Measurements from ENCODE around the gene CDPF1. TPM values are rescaled to one million over a fixed set of nuclear protein-coding genes. Genes with fewer than 3 reads are reported as not detected.

The CDPF1 gene
- total RNA-seq, 1 donor from 2014 or later, result 12.9 TPM

- DNase-seq (ENCODE audit: extremely low spot score, unreplicated experiment), result no peak
- peaks cover 6% of the 10 kb centered on the region for H3K36me3 Mint-ChIP-seq
- H3K27ac Mint-ChIP-seq, result no peak overlapping the region
- H3K9me3 Mint-ChIP-seq, result no peaks in the 10 kb centered on the region
- peaks cover 12% of the 10 kb centered on the region for H3K4me1 Mint-ChIP-seq (ENCODE audit: unreplicated experiment)
- no peaks in the 10 kb centered on the region for H3K27me3 Mint-ChIP-seq
- H3K4me3 Mint-ChIP-seq, result no peak overlapping the region
- TF ChIP-seq, protein P1, sequence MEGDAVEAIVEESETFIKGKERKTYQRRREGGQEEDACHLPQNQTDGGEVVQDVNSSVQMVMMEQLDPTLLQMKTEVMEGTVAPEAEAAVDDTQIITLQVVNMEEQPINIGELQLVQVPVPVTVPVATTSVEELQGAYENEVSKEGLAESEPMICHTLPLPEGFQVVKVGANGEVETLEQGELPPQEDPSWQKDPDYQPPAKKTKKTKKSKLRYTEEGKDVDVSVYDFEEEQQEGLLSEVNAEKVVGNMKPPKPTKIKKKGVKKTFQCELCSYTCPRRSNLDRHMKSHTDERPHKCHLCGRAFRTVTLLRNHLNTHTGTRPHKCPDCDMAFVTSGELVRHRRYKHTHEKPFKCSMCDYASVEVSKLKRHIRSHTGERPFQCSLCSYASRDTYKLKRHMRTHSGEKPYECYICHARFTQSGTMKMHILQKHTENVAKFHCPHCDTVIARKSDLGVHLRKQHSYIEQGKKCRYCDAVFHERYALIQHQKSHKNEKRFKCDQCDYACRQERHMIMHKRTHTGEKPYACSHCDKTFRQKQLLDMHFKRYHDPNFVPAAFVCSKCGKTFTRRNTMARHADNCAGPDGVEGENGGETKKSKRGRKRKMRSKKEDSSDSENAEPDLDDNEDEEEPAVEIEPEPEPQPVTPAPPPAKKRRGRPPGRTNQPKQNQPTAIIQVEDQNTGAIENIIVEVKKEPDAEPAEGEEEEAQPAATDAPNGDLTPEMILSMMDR (conservative IDR thresholded peaks at IDR 0.05), result no peak
Observed at GRCh38 chr22:46290121-46290842, 40.2 kb upstream of the CDPF1 start.

DNA sequence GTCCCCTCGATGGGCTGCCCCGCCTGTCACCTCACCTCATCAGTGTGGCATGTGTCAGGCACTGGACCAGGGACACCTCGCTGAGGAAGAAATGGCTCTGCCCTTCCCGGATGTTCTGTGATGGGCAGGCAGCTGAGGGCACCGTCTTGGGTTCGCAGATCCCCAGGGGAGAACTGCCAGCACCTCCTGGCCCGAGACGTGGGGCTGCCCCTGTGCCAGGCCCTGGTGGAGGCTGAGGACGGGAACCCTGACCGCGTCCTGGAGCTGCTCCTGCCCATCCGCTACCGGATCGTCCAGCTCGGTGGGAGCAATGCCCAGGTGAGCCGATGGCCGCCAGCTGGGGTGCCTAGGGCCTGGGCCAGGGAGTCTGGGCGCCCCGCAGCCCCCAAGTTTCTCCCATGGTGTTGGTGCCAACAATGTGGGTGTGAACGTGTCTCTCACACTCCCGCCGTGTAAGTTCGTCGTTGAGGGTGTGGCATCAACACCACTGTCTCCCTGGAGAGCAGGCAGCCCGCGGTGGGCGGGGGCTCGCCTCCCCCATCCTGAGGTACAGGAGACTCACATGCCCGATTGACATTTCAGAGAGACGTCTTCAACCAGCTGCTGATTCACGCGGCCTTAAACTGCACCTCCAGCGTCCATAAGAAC is 39.3 kb upstream of the CDPF1 start:
- H3K36me3 Mint-ChIP-seq, result peaks cover 6% of the 10 kb centered on the region
- H3K4me1 Mint-ChIP-seq (ENCODE audit: unreplicated experiment), result peaks cover 8% of the 10 kb centered on the region
- no peaks in the 10 kb centered on the region for H3K27me3 Mint-ChIP-seq
- H3K27ac Mint-ChIP-seq, result no peak overlapping the region
- DNase-seq (ENCODE audit: extremely low spot score, unreplicated experiment), result no peak
- H3K4me3 Mint-ChIP-seq, result no peak overlapping the region
- H3K9me3 Mint-ChIP-seq, result no peaks in the 10 kb centered on the region
- TF ChIP-seq, protein P1 (conservative IDR thresholded peaks at IDR 0.05), result no peak

DNA sequence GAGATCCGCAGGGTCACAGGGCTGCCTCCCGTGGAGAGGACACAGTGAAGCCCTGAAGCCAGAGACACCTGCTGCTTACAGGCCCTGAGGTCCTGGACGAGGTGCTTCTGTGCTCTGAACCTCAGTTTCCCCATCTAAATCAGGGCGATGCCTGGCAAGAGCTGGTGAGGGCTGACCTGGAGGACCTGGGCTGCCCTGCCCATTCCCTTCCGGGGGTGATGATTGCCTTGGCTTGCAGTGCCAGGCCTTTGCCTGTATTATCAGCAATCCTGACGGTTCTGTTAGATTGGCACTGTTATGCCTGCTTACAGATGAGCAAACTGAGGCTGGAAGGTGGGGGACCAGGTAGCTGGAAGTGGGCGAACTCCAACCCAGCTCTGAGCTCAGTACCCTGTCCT is 38.8 kb upstream of the CDPF1 start:
- peaks cover 8% of the 10 kb centered on the region for H3K4me1 Mint-ChIP-seq (ENCODE audit: unreplicated experiment)
- H3K4me3 Mint-ChIP-seq, result no peak overlapping the region
- no peaks in the 10 kb centered on the region for H3K9me3 Mint-ChIP-seq
- no peak overlapping the region for H3K27ac Mint-ChIP-seq
- no peak for DNase-seq (ENCODE audit: extremely low spot score, unreplicated experiment)
- no peaks in the 10 kb centered on the region for H3K27me3 Mint-ChIP-seq
- H3K36me3 Mint-ChIP-seq, result peaks cover 11% of the 10 kb centered on the region
- TF ChIP-seq, protein P1 (conservative IDR thresholded peaks at IDR 0.05), result no peak

DNA sequence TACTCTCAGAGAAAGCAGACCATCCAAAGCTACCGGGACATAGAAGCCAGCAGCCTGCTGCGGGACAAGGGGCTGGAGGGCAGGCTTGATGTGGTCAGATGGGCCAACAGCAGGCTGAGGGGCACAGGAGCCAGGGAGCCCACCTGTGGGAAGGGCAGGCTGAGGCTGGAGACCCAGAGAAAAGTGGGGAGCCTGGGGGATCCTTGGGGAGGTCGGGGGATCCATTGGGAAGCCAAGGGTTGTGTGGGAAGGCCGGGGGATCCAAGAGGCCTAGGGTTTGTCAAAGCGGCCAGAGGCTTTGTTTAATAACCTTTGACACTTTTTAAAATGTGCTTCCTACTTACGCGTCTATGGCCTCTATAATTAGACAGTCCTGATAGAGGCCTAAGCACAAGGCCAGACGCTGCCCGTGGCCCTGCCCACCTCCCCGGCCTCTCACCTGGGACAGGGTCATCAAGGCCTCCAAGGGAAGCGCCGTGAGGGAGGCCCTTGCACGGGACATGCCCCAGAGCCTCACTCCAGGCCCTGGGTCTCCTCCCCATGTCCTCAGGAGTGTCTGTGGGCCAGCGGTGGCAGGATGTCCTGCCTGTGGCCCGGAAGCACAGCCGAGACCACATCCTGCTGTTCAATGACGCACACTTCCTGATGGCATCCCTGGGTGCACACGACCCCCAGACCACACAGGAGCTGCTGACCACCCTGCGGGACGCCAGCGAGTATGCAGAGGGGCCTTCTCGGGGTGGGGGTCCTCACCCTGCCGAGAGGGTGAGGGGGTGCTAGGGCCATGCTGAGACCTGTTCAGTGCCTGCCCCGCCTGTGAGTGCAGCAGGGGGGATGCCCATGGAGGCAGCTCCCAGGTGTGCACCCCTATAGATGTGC is 38.0 kb upstream of the CDPF1 start:
- H3K36me3 Mint-ChIP-seq, result peaks cover 12% of the 10 kb centered on the region
- TF ChIP-seq, protein P1 (conservative IDR thresholded peaks at IDR 0.05), result no peak
- H3K4me1 Mint-ChIP-seq (ENCODE audit: unreplicated experiment), result peaks cover 2% of the 10 kb centered on the region
- H3K27me3 Mint-ChIP-seq, result no peaks in the 10 kb centered on the region
- no peak overlapping the region for H3K27ac Mint-ChIP-seq
- no peak for DNase-seq (ENCODE audit: extremely low spot score, unreplicated experiment)
- no peak overlapping the region for H3K4me3 Mint-ChIP-seq
- no peaks in the 10 kb centered on the region for H3K9me3 Mint-ChIP-seq

GRCh38 chr22:46286941-46287872 is 37.1 kb upstream of the CDPF1 start:
- no peak for DNase-seq (ENCODE audit: extremely low spot score, unreplicated experiment)
- Mint-ChIP-seq H3K9me3 (no peaks in the 10 kb centered on the region), H3K4me3 (no peak overlapping the region), H3K27ac (no peak overlapping the region), H3K27me3 (no peaks in the 10 kb centered on the region), H3K36me3 (peaks cover 8% of the 10 kb centered on the region), H3K4me1 (ENCODE audit: unreplicated experiment) (no peaks in the 10 kb centered on the region)
- TF ChIP-seq, protein P1 (conservative IDR thresholded peaks at IDR 0.05), result no peak

Measured in type B pancreatic cell (in vitro differentiated cells).